Gastroesophageal sphincter (tissue), 3 donors: ENCODE measurements around the gene RTF1.

Experiments used
- CTCF ChIP-seq, 4 experiments: fragments of 200-600 bp in 2 of 4; fragments of 450-650 bp in 2 of 4; sonication (generic) in 1 of 4; IDR thresholded peaks; one replicate each; pipeline ENCODE4 v1.5.1; 2017 to 2019; ENCODE audit warnings: antibody characterized with exemption in 4 of 4, mild to moderate bottlenecking in 2 of 4, moderate library complexity in 2 of 4
- EP300 ChIP-seq: sonication (generic); formaldehyde crosslinking; IDR thresholded peaks from one replicate; pipeline ENCODE4 v1.6.1; 2017; ENCODE audit warnings: antibody characterized with exemption, mild to moderate bottlenecking
- POLR2A ChIP-seq, 2 donors: fragments of 450-650 bp; IDR thresholded peaks; one replicate each; pipeline ENCODE4 v1.6.1; 2017; ENCODE audit warnings: antibody characterized with exemption in 2 of 2, mild to moderate bottlenecking in 2 of 2, moderate library complexity in 1 of 2
- POLR2AphosphoS5 ChIP-seq: sonication (generic); formaldehyde crosslinking; IDR thresholded peaks from one replicate; pipeline ENCODE4 v1.6.1; 2017; ENCODE audit warnings: antibody characterized with exemption

GRCh38 chr15:41438206-41438605 lies 21.3 kb downstream of the RTF1 start:
- TF ChIP-seq POLR2AphosphoS5: no peak
- TF ChIP-seq POLR2A (IDR thresholded peaks at IDR 0.05): no peak
- TF ChIP-seq EP300: no peak
- no peak for TF ChIP-seq CTCF (IDR thresholded peaks at IDR 0.05)
